Activated T-cell treated with anti-CD3 and anti-CD28 coated beads for 4 hours (primary cell): Measurements from ENCODE around the gene MBOAT2.

Experiments
- DNase-seq: peaks from one replicate; pipeline ENCODE4 v3.0.0-alpha.2; 2020

MBOAT2 gene

GRCh38 chr2:8893474-8893873 lies 110.0 kb downstream of the MBOAT2 start:
- no peak for DNase-seq

GRCh38 chr2:8892111-8892510 lies 111.4 kb downstream of the MBOAT2 start:
- no peak for DNase-seq

- DNase-seq = no peak
Measured at GRCh38 chr2:8889978-8890377, 113.5 kb downstream of the MBOAT2 start.

- no peak for DNase-seq
Measured at GRCh38 chr2:8888963-8889362, 114.5 kb downstream of the MBOAT2 start.

GRCh38 chr2:8886876-8887275 lies 116.6 kb downstream of the MBOAT2 start:
- DNase-seq = no peak

GRCh38 chr2:8886202-8886518 lies 117.3 kb downstream of the MBOAT2 start:
- DNase-seq = no peak

- no peak for DNase-seq
Measured at GRCh38 chr2:8885449-8886201, 117.9 kb downstream of the MBOAT2 start.

GRCh38 chr2:8884812-8885211 lies 118.7 kb downstream of the MBOAT2 start:
- DNase-seq = no peak

GRCh38 chr2:8882094-8882493 lies 121.4 kb downstream of the MBOAT2 start:
- no peak for DNase-seq

GRCh38 chr2:8877894-8878293 lies 125.6 kb downstream of the MBOAT2 start:
- DNase-seq = no peak

GRCh38 chr2:8877332-8877731 lies 126.2 kb downstream of the MBOAT2 start:
- no peak for DNase-seq

GRCh38 chr2:8876628-8877027 lies 126.9 kb downstream of the MBOAT2 start:
- DNase-seq = no peak

- no peak for DNase-seq
Measured at GRCh38 chr2:8872821-8873432, 130.6 kb downstream of the MBOAT2 start.

- no peak for DNase-seq
Measured at GRCh38 chr2:8870441-8870840, 133.0 kb downstream of the MBOAT2 start.

- DNase-seq = no peak
Measured at GRCh38 chr2:8867363-8867762, 136.1 kb downstream of the MBOAT2 start.

- DNase-seq = no peak
Measured at GRCh38 chr2:8863331-8863953, 140.0 kb downstream of the MBOAT2 start.

- no peak for DNase-seq
Measured at GRCh38 chr2:8862230-8862629, 141.3 kb downstream of the MBOAT2 start.

GRCh38 chr2:8861797-8862196 lies 141.7 kb downstream of the MBOAT2 start:
- no peak for DNase-seq

- no peak for DNase-seq
Measured at GRCh38 chr2:8860239-8860638, 143.2 kb downstream of the MBOAT2 start.

GRCh38 chr2:8858910-8859309 lies 144.6 kb downstream of the MBOAT2 start:
- DNase-seq = no peak

GRCh38 chr2:8858264-8858663 lies 145.2 kb downstream of the MBOAT2 start:
- no peak for DNase-seq

- DNase-seq = no peak
Measured at GRCh38 chr2:8857709-8858108, 145.8 kb downstream of the MBOAT2 start.

GRCh38 chr2:8856176-8856575 lies 147.3 kb downstream of the MBOAT2 start:
- no peak for DNase-seq

GRCh38 chr2:8855010-8855409 lies 148.5 kb downstream of the MBOAT2 start:
- DNase-seq = no peak

GRCh38 chr2:8853426-8853825 lies 150.1 kb downstream of the MBOAT2 start:
- DNase-seq = no peak
